ENCODE results near the gene AUTS2. TPM values are rescaled to one million over a fixed set of nuclear protein-coding genes. Genes with fewer than 3 reads are reported as not detected.

The AUTS2 gene
- total RNA-seq, 1 experiment from 2014 or later = 256 TPM

GRCh38 chr7:70782796-70783195 is 1184.5 kb downstream of the AUTS2 start:
- Histone ChIP-seq H2AK5ac (ENCODE audit: insufficient read length, low read length) (no peak overlapping the region), H4K8ac (replicated peaks; ENCODE audit: insufficient read length, low read depth, low read length) (no peak overlapping the region)

More at GRCh38 chr7:70782796-70783195, 1184.5 kb downstream of the AUTS2 start:
- WGBS (ENCODE audit: extremely low coverage, insufficient read length, low lambda C conversion rate) = no CpG with 5 or more reads among the region's 1 CpG
- Histone ChIP-seq H3K56ac (ENCODE audit: insufficient read length, low read depth, low read length) (no peak overlapping the region), H4K91ac (ENCODE audit: insufficient read length, low read depth, low read length) (no peak overlapping the region), H2BK15ac (ENCODE audit: low read depth, low read length) (no peak overlapping the region), H2BK20ac (ENCODE audit: low read depth, low read length, poor library complexity, severe bottlenecking) (no peak overlapping the region), H2BK5ac (ENCODE audit: insufficient read length, low read length) (no peak overlapping the region), H3K23ac (ENCODE audit: insufficient read length, low read depth, low read length) (no peak overlapping the region), H3K27ac (ENCODE audit: insufficient read length, low read depth, low read length) (no peak overlapping the region), H3K4me2 (ENCODE audit: insufficient read depth, insufficient read length, low read length) (no peak overlapping the region), H3T11ph (ENCODE audit: low read length) (no peak overlapping the region), H4K20me1 (ENCODE audit: control insufficient read depth, insufficient read depth, insufficient read length) (no peaks in the 10 kb centered on the region), H3K4me1 (ENCODE audit: insufficient read depth, low read length) (no peaks in the 10 kb centered on the region), H3K4ac (ENCODE audit: low read depth, low read length) (no peak overlapping the region), H3K14ac (ENCODE audit: insufficient read depth, low read length) (no peak overlapping the region), H3K18ac (ENCODE audit: insufficient read length, low read depth, low read length) (no peak overlapping the region), H2AFZ (ENCODE audit: low read length) (no peak overlapping the region), H3K9me3 (ENCODE audit: control insufficient read depth, low read depth, low read length) (no peaks in the 10 kb centered on the region), H3K79me1 (ENCODE audit: insufficient read depth, low read depth, low read length, poor library complexity, severe bottlenecking) (no peaks in the 10 kb centered on the region), H2BK120ac (ENCODE audit: low read depth, low read length, poor library complexity, severe bottlenecking) (no peak overlapping the region), H3K23me2 (ENCODE audit: insufficient read length, low read depth, low read length, poor library complexity, severe bottlenecking) (no peaks in the 10 kb centered on the region), H2BK12ac (ENCODE audit: insufficient read length, low read depth, low read length) (no peak overlapping the region), H4K5ac (ENCODE audit: insufficient read length, low read depth, low read length) (no peak overlapping the region), H3K79me2 (ENCODE audit: insufficient read depth, low read length) (no peaks in the 10 kb centered on the region), H3K9ac (ENCODE audit: extremely low read depth, insufficient read length, low read length) (no peak overlapping the region), H3K27me3 (ENCODE audit: insufficient read depth, low read length) (no peaks in the 10 kb centered on the region)
- peaks cover 11 to 16% of the 10 kb centered on the region in 2 experiments for H3K4me1 Mint-ChIP-seq
- DNase-seq = no peak
- peak overlapping the region in 1 of 3 experiments; percentile 35; a peak in 1 of 7 replicates for H3K27ac Mint-ChIP-seq
- no peaks in the 10 kb centered on the region for H3K9me3 Mint-ChIP-seq
- H3K36me3 Mint-ChIP-seq (ENCODE audit: insufficient read depth in 1 of 3, low read depth in 3 of 3) = peaks cover 56 to 100% (median 99%) of the 10 kb centered on the region in 3 experiments
- H3K4me3 Mint-ChIP-seq = no peak overlapping the region
- peaks cover 2% of the 10 kb centered on the region; the same call in 1 of the 2 replicates for H3K27me3 Mint-ChIP-seq (ENCODE audit: low read depth)
- TF ChIP-seq, protein P1, sequence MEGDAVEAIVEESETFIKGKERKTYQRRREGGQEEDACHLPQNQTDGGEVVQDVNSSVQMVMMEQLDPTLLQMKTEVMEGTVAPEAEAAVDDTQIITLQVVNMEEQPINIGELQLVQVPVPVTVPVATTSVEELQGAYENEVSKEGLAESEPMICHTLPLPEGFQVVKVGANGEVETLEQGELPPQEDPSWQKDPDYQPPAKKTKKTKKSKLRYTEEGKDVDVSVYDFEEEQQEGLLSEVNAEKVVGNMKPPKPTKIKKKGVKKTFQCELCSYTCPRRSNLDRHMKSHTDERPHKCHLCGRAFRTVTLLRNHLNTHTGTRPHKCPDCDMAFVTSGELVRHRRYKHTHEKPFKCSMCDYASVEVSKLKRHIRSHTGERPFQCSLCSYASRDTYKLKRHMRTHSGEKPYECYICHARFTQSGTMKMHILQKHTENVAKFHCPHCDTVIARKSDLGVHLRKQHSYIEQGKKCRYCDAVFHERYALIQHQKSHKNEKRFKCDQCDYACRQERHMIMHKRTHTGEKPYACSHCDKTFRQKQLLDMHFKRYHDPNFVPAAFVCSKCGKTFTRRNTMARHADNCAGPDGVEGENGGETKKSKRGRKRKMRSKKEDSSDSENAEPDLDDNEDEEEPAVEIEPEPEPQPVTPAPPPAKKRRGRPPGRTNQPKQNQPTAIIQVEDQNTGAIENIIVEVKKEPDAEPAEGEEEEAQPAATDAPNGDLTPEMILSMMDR (conservative IDR thresholded peaks at IDR 0.05) = no peak

Data from H9 (cell line).